ENCODE data around the gene GRK5.

- TF ChIP-seq CTCF (IDR thresholded peaks at IDR 0.05) = no peak
- TF ChIP-seq POLR2A (IDR thresholded peaks at IDR 0.05) = no peak
These were observed 166.1 kb downstream of the GRK5 start for GRCh38 chr10:119373294-119374102.
